Measurements from ENCODE around the gene EEF2.
"Not testable (repeated sequence)": the region's sequence is repeated elsewhere in the genome, so short reads cannot be mapped to it uniquely, and the experiment has no call there.

Gene EEF2

DNA sequence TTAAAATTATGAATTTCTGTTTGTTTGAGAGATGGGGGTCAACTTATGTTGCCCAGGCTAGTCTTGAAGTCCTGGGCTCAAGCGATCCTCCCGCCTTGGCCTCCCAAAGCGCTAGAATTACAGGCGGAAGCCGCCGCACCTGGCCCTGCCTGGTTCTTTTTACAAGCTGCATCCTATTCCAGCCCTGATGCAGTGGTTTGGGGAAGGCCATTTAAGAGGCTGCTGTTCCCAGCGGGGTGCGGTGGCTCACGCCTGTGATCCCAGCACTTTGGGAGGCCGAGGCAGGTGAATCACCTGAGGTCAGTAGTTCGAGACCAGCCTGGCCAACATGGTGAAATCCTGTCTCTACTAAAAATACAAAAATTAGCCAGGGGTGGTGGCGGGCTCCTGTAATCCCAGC is 17.3 kb downstream of the EEF2 start:
- DNase-seq: not testable (repeated sequence)

- DNase-seq: no peak
Observed at GRCh38 chr19:3966051-3967017, 18.9 kb downstream of the EEF2 start.

DNA sequence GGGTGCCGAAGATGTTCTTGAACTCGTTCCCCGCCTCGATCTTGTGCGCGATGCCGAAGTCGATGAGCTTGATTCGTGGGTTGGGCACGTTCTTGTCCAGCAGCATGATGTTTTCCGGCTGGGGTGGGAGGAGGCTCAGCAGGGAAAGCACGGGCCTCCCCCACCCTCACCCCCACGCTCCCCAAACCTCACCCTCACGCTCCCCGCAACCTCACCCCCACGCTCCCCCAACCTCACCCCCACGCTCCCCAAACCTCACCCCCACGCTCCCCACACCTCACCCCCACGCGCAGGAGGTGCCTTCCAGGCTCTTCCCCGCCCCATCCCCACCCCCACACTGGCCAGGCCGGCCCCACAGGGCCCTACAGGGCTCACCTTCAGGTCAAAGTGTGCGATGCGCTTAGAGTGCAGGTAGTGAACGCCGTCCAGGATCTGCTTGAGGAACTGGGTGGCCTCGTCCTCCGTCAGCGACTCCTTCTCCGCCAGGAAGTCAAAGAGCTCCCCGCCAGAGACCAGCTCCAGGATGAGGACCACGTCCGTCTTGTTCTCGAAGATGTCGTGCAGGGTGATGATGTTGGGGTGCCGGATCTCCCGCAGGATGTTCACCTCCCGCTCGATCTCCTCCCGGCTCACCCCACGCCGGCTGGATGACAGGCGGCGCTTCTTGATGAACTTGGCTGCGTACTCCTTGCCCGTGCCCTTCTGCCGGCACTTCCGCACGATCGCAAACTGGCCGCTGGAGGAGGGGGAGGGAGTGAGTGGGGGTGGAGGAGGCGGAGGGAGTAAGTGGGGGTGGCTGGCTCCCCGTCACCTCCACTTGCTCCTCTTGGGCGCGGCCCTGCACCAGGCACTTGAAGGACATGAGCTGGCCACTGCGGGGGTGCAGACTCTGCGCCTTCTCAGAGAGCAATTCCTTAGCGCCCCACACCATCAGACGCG is 20.7 kb downstream of the EEF2 start:
- DNase-seq: no peak

DNA sequence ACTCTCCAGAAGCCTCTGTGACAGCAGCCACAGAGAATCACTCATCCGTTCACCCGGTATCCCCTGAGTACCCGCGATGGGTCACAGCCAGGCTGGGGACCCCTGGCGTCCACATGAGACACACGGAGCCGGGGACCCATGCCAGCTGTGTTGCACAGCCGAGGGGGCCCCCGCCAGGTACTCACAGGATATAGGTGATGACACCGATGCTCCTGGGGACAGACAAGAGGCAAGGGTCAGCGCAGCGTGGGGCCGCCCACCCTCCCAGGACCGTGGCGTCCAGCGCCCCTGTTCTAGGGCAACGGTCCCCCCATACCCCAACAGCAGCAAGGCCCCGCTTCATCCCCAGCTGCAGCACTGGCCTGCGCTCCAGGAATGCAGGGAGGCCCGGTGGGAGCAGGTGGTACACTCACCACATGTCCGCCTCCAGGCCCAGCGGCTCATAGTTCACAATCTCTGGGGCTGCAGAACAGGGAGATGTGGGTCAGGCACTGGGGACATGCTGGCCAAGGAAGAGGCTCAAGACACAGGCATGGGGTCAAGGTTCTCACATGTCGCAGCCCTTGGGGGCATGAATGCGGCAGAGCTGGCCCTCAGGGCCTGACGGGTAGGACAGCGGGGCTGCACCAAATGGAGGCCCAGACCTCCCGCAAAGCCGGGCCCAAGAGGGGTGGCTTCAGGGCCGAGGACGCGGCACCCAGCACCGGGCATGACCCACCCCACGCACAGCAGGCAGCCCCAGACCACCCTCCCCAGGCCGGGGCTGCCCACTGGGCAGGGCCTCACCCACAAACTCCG is 21.6 kb downstream of the EEF2 start:
- no peak for DNase-seq

GRCh38 chr19:3961007-3961406 is 24.3 kb downstream of the EEF2 start:
- no peak for DNase-seq

- no peak for DNase-seq
Observed at GRCh38 chr19:3959766-3960131, 25.5 kb downstream of the EEF2 start.

DNA sequence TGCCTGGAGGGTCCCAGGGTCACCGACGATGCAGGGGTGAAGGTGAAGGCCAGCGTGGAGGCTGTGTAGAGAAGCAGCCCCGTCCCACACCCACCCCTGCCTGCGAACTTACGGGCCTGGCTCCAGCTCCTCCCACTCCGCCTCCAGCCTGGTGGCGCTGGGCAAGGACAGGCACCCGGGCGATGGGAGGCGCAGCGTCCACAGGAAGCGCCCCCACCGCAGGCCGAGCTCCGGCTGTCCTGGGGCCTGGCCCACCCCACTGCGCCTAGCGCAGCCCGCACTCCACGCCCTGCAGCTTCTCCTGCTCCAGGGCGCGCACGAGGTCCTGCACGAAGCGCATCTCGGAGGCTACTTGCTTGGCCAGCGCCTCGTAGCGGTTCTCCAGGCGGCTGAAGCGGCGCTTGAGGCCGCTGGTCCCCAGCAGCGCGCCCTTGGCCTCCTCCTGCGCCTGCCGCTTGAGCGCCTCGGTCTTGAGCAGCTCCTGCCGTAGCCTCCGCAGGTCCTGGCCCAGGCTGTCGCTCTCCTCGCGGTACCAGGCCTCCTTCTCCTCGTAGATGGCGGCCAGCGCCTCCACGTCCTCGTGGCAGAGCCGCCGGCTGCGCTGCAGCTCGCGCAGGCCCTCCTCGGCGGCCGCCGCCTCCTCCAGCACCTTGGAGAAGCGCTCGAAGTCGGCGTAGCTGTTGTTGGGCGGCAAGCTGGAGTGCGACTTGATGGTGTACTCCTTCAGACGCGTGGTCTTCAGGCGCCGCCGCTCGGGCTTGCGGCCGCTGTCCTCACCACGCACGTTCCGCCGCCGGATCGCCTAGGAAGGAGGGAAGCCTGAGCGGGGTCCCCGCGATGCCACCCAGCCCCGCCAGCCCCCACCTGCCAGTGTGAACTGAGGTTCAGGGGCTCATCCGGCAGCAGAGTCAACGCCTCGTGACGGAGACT is 26.2 kb downstream of the EEF2 start:
- no peak for DNase-seq

DNA sequence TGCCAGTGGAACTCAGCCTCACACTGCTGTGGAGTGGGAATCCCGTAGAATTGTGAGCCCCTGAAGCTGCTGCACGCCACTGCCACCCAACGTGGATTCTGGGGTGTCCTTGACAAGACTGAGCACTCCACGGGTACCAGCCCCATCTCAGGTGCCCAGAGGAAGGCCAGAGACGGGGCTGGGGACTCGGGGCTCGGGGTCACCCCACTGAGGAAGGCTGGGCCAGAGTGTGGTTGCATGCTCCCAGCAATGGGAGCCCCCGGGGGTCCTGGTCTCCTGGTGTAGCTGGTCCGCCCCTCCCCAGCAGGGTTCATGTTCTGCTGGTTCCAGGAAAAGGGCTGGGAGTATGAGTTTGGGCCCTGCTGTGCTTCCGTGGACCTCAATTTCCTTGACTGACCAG is 29.6 kb downstream of the EEF2 start:
- DNase-seq: no peak

DNA sequence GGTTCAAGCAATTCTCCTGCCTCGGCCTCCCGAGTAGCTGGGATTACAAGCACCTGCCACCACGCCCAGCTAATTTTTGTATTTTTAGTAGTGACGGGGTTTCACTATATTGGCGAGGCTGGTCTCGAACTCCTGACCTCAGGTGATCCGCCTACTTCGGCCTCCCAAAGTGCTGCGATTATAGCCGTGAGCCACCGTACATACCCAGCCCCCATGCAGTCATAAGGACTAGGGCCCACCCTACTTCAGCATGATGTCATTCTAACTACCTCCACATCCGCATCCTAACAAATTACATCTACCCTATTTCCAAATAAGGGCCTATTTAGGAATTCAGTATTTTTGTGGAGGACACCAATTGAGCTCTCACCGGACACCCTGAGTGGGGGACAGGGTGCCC is 30.0 kb downstream of the EEF2 start:
- DNase-seq: not testable (repeated sequence)

GRCh38 chr19:3954107-3954506 is 31.2 kb downstream of the EEF2 start:
- DNase-seq: no peak

- DNase-seq: not testable (repeated sequence)
Observed at GRCh38 chr19:3952755-3953276, 32.4 kb downstream of the EEF2 start.

DNA sequence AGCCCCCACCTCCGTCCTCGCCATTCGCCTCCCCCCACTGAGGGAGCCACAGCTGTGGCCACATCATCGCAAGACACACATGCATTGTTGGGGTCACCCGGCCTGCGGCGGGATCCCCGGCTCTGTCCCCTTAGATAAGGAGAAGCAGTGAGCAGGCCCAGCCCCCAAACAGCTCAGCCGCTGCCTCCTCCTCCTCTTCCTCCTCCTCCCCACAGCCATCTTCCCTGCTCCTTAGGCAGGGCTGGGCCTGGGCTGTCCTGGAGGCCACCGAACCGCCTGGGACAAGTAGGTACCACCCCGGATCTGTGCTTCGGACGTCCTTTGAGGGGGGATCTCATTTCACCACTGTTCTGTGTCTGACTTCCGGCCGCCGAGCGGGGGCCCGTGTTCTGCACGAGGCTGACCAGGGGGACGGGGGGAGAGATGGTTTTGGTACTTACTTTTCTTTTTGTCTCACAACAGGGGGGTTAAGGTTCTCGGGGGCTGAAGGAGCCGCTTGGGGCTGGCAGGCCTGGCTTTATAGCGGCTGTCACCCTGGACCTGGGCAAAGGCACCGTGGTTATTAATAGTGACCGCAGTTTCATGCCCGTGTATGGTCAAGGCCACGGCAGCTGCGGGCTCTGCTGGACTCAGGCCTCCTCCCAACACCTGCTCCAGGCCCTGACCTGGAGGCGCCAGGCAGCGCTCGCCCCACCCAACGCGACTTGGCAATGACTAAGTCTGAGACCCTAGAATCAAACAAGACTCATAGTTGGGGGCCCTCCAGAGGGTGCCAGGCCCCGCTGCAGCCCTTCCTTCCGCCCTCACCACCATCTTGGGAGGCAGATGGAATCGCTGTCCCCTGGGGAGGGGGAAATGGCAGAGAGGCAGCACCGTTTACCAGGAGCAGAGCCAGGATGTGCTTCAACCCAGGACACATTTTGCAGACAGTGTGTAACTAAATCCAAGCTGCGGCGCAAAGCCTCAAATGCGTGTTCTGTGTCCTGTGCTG is 34.1 kb downstream of the EEF2 start:
- peak; percentile 31 for DNase-seq

- DNase-seq: no peak
Observed at GRCh38 chr19:3949997-3950859, 35.0 kb downstream of the EEF2 start.

- DNase-seq: no peak
Observed at GRCh38 chr19:3949294-3949693, 36.0 kb downstream of the EEF2 start.

DNA sequence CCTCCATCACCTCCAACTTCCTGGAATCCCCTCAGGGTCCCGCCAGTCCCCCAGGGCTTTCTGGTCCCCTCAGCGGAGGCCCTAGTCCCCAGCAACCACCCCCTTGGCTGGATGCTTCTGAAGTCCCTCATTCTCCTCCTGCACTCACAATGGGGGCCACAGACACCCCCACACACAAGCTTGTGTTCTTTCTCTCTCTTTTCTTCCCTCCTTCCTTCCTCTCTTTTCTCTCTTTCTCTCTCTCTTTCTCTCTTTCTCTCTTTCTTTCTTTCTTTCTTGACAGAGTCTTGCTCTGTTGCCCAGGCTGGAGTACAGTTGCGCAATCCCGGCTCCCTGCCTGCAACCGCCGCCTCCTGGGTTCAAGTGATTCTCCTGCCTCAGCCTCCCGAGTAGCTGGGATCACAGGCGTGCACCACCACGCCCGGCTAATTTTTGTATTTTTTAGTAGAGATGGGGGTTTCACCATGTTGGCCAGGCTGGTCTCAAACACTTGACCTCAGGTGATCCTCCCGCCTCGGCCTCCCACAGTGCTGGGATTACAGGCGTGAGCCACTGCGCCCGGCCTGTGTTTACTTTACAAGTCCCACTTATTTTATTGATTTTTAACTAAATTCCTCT is 37.8 kb downstream of the EEF2 start:
- not testable (repeated sequence) for DNase-seq

DNA sequence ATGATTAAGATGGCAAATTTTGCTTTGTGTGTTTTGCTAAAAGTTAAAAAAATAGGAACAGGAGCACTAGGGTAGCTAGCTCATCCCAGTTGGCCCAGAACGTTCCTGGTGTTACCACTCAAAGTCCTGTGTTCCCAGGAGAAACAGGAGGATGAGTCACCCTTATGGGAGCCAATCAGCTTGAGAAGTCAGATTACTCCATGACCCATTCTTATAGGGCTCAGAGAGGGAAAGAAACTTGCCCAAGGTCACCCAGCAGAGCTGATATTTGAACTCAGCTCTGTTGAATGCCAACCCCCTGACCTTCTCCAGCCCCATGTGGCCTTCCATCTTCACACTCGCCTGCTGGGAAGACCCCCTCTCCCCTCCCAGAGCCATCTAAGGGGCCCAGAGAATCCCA is 39.4 kb downstream of the EEF2 start:
- no peak for DNase-seq

DNA sequence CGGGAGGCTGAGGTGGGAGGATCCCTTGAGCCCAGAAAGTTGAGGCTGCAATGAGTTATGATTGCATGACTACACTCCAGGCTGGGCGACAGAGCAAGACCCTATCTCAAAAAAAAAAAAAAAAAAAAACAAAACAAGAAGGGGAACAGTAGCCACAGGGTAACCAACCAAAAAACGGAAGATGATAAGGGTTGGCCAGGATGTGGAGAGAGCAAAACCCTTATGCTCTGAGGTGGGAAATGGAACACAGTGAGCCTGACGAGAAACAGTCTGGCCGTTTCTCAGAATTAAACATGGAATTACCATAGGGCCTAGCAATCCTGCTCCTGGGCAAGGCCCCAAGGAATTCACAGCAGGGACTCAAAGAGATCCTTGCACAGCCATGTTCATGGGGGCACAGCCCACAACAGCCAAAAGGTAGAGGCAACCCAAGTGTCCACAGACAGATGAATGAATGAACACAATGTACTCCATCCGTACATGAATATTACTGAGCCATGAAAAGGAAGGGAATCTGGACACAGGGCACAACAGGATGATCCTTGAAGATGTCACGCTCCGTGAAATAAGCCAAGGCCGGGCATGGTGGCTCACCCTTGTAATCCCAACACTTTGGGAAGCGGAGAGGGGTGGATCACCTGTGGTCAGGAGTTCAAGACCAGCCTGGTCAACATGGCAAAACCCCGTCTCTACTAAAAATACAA is 41.1 kb downstream of the EEF2 start:
- DNase-seq: no peak
